HCT116 (cell line): Measurements from ENCODE around the gene HIBADH. TPM values are rescaled to one million over a fixed set of nuclear protein-coding genes. Genes with fewer than 3 reads are reported as not detected.

ENCODE experiments used
- ATAC-seq: fragments of 200-7000 bp; cut with Tn5 transposase; 2 replicates; pipeline ENCODE4 v1.9.1; 2020; ENCODE audit warnings: mild to moderate bottlenecking, moderate library complexity
- BruUV-seq: library from RNA; stranded (reverse); fragments of 400-500 nt; replicated peaks from 2 replicates; lab custom pipeline; 2021; lab: Mats Ljungman, UMichigan
- CTCF ChIA-PET: fragments of 300-600 bp; sonication (Branson Sonifier 250); formaldehyde crosslinking; loops from one replicate; lab custom pipeline; 2021; ENCODE audit warnings: antibody characterized with exemption; lab: Charles Lee
- POLR2A ChIA-PET: fragments of 300-600, 350-600 bp; sonication (Branson Sonifier 250); formaldehyde crosslinking; loops from one replicate; lab custom pipeline; 2021; ENCODE audit warnings: antibody characterized with exemption; lab: Charles Lee
- RAD21 ChIA-PET, 2 experiments: fragments of 300-600 bp; sonication (Branson Sonifier 250); formaldehyde crosslinking; loops; one replicate each; lab custom pipeline; 2023; ENCODE audit warnings: low total read pairs in 2 of 2; ENCODE audit not compliant: uncharacterized antibody in 2 of 2, unreplicated experiment in 2 of 2, low non-redundant PET in 1 of 2; lab: Charles Lee
- DNase-seq: peaks from one replicate; pipeline ENCODE4 v3.0.0-alpha.2; 2010; ENCODE audit warnings: low read depth, low spot score
- H2AFZ ChIP-seq: fragments of 200-600 bp; shearing (Covaris generic), sonication (generic); 2 replicates; pipeline ENCODE4 v1.6.1; 2017; ENCODE audit warnings: low read depth, mixed run types, mixed read lengths, antibody characterized with exemption, low read length; ENCODE audit not compliant: poor library complexity, severe bottlenecking
- H3K27ac ChIP-seq: 2 replicates; pipeline ENCODE4 v1.5.1; 2012; ENCODE audit warnings: low read depth, low read length
- H3K27me3 ChIP-seq: fragments of 200-600 bp; sonication (generic); 2 replicates; pipeline ENCODE4 v1.6.1; 2016; ENCODE audit warnings: mixed run types, low read length, mixed read lengths; ENCODE audit not compliant: insufficient read depth
- H3K36me3 ChIP-seq, 2 experiments: fragments of 200-500 bp in 1 of 2; fragments of 200-600 bp in 1 of 2; sonication (Bioruptor generic) in 1 of 2; sonication (generic) in 1 of 2; 2 replicates each; pipeline versions ENCODE4 v1.5.1 to v1.6.1; 2014 to 2016; ENCODE audit warnings: low read length in 2 of 2, inconsistent platforms in 1 of 2, mixed read lengths in 1 of 2, mixed run types in 1 of 2; ENCODE audit not compliant: insufficient read depth in 2 of 2, control insufficient read depth in 1 of 2
- H3K4me1 ChIP-seq, 2 experiments: fragments of 200-600 bp in 1 of 2; sonication (generic) in 1 of 2; 2 replicates each; pipeline versions ENCODE4 v1.5.1 to v1.6.1; 2012 to 2017; ENCODE audit warnings: low read length in 2 of 2, inconsistent platforms in 1 of 2, mild to moderate bottlenecking in 1 of 2, mixed read lengths in 1 of 2, mixed run types in 1 of 2, moderate library complexity in 1 of 2; ENCODE audit not compliant: insufficient read depth in 2 of 2, control insufficient read depth in 1 of 2
- H3K4me2 ChIP-seq: fragments of 200-600 bp; sonication (generic); 2 replicates; pipeline ENCODE4 v1.6.1; 2017; ENCODE audit warnings: mixed run types, low read length, mixed read lengths
- H3K4me3 ChIP-seq, 2 experiments: fragments of 200-600 bp in 1 of 2; sonication (generic) in 1 of 2; replicated peaks in 1 of 2; 2 replicates each; pipeline ENCODE4 v1.5.1; 2011 to 2016; ENCODE audit warnings: low read length in 2 of 2, control low read depth in 1 of 2, low read depth in 1 of 2, mild to moderate bottlenecking in 1 of 2, mixed read lengths in 1 of 2, mixed run types in 1 of 2
- H3K79me2 ChIP-seq: fragments of 200-600 bp; sonication (generic); 2 replicates; pipeline ENCODE4 v1.6.1; 2017; ENCODE audit warnings: mild to moderate bottlenecking, mixed run types, low read length, moderate library complexity, mixed read lengths; ENCODE audit not compliant: insufficient read depth
- H3K9ac ChIP-seq: fragments of 200-600 bp; sonication (generic); 2 replicates; pipeline ENCODE4 v1.6.1; 2016; ENCODE audit warnings: low read length, mixed read lengths
- H3K9me2 ChIP-seq: fragments of 200-600 bp; sonication (generic), shearing (Covaris generic); 2 replicates; pipeline ENCODE4 v1.6.1; 2017; ENCODE audit warnings: mixed run types, mild to moderate bottlenecking, moderate library complexity; ENCODE audit not compliant: insufficient read depth
- H3K9me3 ChIP-seq, 2 experiments: fragments of 200-500 bp in 1 of 2; fragments of 200-600 bp in 1 of 2; sonication (Bioruptor generic) in 1 of 2; sonication (generic) in 1 of 2; 2 replicates each; pipeline ENCODE4 v1.6.1; 2014 to 2017; ENCODE audit warnings: low read length in 2 of 2, mixed read lengths in 2 of 2, inconsistent platforms in 1 of 2, low read depth in 1 of 2, mild to moderate bottlenecking in 1 of 2, mixed run types in 1 of 2, moderate library complexity in 1 of 2; ENCODE audit not compliant: control insufficient read depth in 1 of 2, insufficient read depth in 1 of 2
- H4K20me1 ChIP-seq: fragments of 200-600 bp; sonication (generic), shearing (Covaris generic); 2 replicates; pipeline ENCODE4 v1.6.1; 2017; ENCODE audit warnings: mixed run types, mild to moderate bottlenecking, moderate library complexity; ENCODE audit not compliant: insufficient read depth
- CEBPB ChIP-seq: IDR thresholded peaks from 2 replicates; pipeline ENCODE4 v1.6.1; 2012; ENCODE audit warnings: low read depth
- ELF1 ChIP-seq: IDR thresholded peaks from 2 replicates; pipeline ENCODE4 v1.6.1; 2012; ENCODE audit warnings: low read depth, borderline replicate concordance
- EZH2phosphoT487 ChIP-seq: fragments of 200-600 bp; IDR thresholded peaks from 2 replicates; pipeline ENCODE4 v1.6.1; 2018; ENCODE audit warnings: antibody characterized with exemption, borderline replicate concordance
- JUND ChIP-seq: IDR thresholded peaks from 2 replicates; pipeline ENCODE4 v1.6.1; 2012
- POLR2A ChIP-seq: IDR thresholded peaks from 2 replicates; pipeline ENCODE4 v1.7.0; 2011; ENCODE audit warnings: borderline replicate concordance; ENCODE audit not compliant: insufficient read depth, insufficient read length; ENCODE audit errors: extremely low read depth
- RAD21 ChIP-seq: IDR thresholded peaks from 2 replicates; pipeline ENCODE4 v1.6.1; 2012; ENCODE audit warnings: low read depth, mild to moderate bottlenecking
- SIN3A ChIP-seq: IDR thresholded peaks from 2 replicates; pipeline ENCODE4 v1.6.1; 2012; ENCODE audit warnings: low read depth
- SP1 ChIP-seq: IDR thresholded peaks from 2 replicates; pipeline ENCODE4 v1.6.1; 2012; ENCODE audit warnings: low read depth
- ZFX ChIP-seq: fragments of 450-650 bp; IDR thresholded peaks from 2 replicates; pipeline ENCODE4 v1.6.1; 2017
- intact Hi-C: fragments of 100-400 bp; cut with micrococcal nuclease; formaldehyde crosslinking; loops from 2 replicates; pipeline ENCODE4 v1.10.0; 2022
- total RNA-seq: library from RNA; stranded (reverse); gene quantifications from one replicate; pipeline ENCODE4 v1.2.1, GENCODE V29; 2021; ENCODE audit not compliant: unreplicated experiment
- TF ChIP-seq, protein P1 (sequence below): IDR thresholded peaks from 2 replicates; pipeline ENCODE4 v1.6.1; 2011; ENCODE audit warnings: mild to moderate bottlenecking, low read length, moderate library complexity; ENCODE audit not compliant: insufficient replicate concordance; ENCODE audit errors: extremely low read depth
- TF ChIP-seq, protein P2 (sequence below), 3 experiments: fragments of 200-600 bp in 1 of 3; sonication (generic) in 1 of 3; IDR thresholded peaks in 2 of 3; conservative IDR thresholded peaks in 1 of 3; 2 replicates each; pipeline ENCODE4 v1.5.1; 2012 to 2017; ENCODE audit warnings: low read depth in 2 of 3, low read length in 2 of 3, antibody characterized with exemption in 1 of 3, borderline replicate concordance in 1 of 3, control low read depth in 1 of 3, mild to moderate bottlenecking in 1 of 3, mixed read lengths in 1 of 3, mixed run types in 1 of 3, moderate library complexity in 1 of 3; ENCODE audit not compliant: insufficient read depth in 1 of 3

The HIBADH gene
- total RNA-seq, 1 experiment from 2014 or later: 32.4 TPM

- RAD21 ChIA-PET: no interaction called here
- no peaks in the 10 kb centered on the region for H3K27me3 ChIP-seq
- no peaks in the 10 kb centered on the region for H4K20me1 ChIP-seq
- TF ChIP-seq ELF1: no peak
- TF ChIP-seq ZFX: no peak
- TF ChIP-seq, protein P1, sequence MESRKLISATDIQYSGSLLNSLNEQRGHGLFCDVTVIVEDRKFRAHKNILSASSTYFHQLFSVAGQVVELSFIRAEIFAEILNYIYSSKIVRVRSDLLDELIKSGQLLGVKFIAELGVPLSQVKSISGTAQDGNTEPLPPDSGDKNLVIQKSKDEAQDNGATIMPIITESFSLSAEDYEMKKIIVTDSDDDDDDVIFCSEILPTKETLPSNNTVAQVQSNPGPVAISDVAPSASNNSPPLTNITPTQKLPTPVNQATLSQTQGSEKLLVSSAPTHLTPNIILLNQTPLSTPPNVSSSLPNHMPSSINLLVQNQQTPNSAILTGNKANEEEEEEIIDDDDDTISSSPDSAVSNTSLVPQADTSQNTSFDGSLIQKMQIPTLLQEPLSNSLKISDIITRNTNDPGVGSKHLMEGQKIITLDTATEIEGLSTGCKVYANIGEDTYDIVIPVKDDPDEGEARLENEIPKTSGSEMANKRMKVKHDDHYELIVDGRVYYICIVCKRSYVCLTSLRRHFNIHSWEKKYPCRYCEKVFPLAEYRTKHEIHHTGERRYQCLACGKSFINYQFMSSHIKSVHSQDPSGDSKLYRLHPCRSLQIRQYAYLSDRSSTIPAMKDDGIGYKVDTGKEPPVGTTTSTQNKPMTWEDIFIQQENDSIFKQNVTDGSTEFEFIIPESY: no peak
- TF ChIP-seq SP1: no peak
- TF ChIP-seq, protein P2, sequence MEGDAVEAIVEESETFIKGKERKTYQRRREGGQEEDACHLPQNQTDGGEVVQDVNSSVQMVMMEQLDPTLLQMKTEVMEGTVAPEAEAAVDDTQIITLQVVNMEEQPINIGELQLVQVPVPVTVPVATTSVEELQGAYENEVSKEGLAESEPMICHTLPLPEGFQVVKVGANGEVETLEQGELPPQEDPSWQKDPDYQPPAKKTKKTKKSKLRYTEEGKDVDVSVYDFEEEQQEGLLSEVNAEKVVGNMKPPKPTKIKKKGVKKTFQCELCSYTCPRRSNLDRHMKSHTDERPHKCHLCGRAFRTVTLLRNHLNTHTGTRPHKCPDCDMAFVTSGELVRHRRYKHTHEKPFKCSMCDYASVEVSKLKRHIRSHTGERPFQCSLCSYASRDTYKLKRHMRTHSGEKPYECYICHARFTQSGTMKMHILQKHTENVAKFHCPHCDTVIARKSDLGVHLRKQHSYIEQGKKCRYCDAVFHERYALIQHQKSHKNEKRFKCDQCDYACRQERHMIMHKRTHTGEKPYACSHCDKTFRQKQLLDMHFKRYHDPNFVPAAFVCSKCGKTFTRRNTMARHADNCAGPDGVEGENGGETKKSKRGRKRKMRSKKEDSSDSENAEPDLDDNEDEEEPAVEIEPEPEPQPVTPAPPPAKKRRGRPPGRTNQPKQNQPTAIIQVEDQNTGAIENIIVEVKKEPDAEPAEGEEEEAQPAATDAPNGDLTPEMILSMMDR (IDR thresholded peaks at IDR 0.05 in 2 of 3, conservative IDR thresholded peaks at IDR 0.05 in 1 of 3; ENCODE audit: borderline replicate concordance in 1 of 3, insufficient read depth in 1 of 3, low read depth in 2 of 3, low read length in 2 of 3): no peak
- no peak for TF ChIP-seq CEBPB
- TF ChIP-seq RAD21: no peak
- no peak for TF ChIP-seq POLR2A
- TF ChIP-seq JUND: no peak
- no peak for TF ChIP-seq SIN3A
- TF ChIP-seq EZH2phosphoT487: no peak
- H3K36me3 ChIP-seq: no peaks in the 10 kb centered on the region; a peak in 1 of 4 replicates
- H3K27ac ChIP-seq: no peak overlapping the region
- no peak overlapping the region for H3K9ac ChIP-seq
- H2AFZ ChIP-seq: no peak overlapping the region
- BruUV-seq: no TSS peak
- no peaks in the 10 kb centered on the region for H3K4me1 ChIP-seq
- CTCF ChIA-PET: no interaction called here
- intact Hi-C loops: no loop called here
- POLR2A ChIA-PET: no interaction called here
- H3K79me2 ChIP-seq: 0 out of 2 replicates have a peak, but pooled peaks cover 5% of the 10 kb centered on the region
- no peaks in the 10 kb centered on the region for H3K9me2 ChIP-seq
- no peak overlapping the region for H3K4me3 ChIP-seq
- H3K9me3 ChIP-seq: peaks cover 5 to 12% of the 10 kb centered on the region in 2 experiments; a peak in 3 of 4 replicates
- ATAC-seq (no peak), DNase-seq (no peak)
- H3K4me2 ChIP-seq: no peak overlapping the region
These were observed 43.2 kb downstream of the HIBADH start for GRCh38 chr7:27619492-27619891.
